ENCODE measurements around the gene OPCML.

DNA sequence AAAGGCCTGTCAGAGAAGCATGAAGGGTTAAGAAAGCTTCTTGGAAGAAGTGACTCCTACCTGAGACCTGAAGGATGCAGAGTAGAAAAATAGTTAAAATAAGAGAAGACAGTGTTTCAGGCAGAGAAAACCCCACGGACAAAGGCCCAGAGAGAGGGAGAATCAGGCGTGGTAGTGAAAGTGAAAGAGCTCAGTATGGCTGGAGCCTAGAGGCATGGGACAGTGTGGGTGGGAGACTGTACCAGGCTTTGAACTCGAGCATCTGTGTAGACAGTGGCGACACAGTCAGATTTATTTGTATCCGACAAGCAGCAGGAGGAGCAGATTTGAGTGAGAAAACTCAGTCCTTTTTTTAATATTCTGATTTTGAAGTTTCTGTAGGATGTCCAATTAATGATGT, 360.0 kb downstream of the OPCML start:
- TF ChIP-seq, protein P1, sequence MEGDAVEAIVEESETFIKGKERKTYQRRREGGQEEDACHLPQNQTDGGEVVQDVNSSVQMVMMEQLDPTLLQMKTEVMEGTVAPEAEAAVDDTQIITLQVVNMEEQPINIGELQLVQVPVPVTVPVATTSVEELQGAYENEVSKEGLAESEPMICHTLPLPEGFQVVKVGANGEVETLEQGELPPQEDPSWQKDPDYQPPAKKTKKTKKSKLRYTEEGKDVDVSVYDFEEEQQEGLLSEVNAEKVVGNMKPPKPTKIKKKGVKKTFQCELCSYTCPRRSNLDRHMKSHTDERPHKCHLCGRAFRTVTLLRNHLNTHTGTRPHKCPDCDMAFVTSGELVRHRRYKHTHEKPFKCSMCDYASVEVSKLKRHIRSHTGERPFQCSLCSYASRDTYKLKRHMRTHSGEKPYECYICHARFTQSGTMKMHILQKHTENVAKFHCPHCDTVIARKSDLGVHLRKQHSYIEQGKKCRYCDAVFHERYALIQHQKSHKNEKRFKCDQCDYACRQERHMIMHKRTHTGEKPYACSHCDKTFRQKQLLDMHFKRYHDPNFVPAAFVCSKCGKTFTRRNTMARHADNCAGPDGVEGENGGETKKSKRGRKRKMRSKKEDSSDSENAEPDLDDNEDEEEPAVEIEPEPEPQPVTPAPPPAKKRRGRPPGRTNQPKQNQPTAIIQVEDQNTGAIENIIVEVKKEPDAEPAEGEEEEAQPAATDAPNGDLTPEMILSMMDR (conservative IDR thresholded peaks at IDR 0.05; ENCODE audit: low read depth, low read length) = no peak
- no peak for TF ChIP-seq EZH2 (IDR thresholded peaks at IDR 0.05; ENCODE audit: low read length, unreplicated experiment)

All from PC-3 (cell line).